ENCODE measurements around the gene GAB1. TPM values are rescaled to one million over a fixed set of nuclear protein-coding genes. Genes with fewer than 3 reads are reported as not detected.

The GAB1 gene
- total RNA-seq, 2 donors from 2014 or later, result 0.32 to 0.48 TPM

- H3K4me1 Mint-ChIP-seq, result peaks cover 17% of the 10 kb centered on the region
Observed at GRCh38 chr4:143359644-143360193, 23.0 kb downstream of the GAB1 start.

GRCh38 chr4:143360838-143361625 is 24.4 kb downstream of the GAB1 start:
- Mint-ChIP-seq H3K27ac (no peak overlapping the region), H3K9me3 (peaks cover 3% of the 10 kb centered on the region), H3K27me3 (no peaks in the 10 kb centered on the region), H3K36me3 (ENCODE audit: low read depth) (no peaks in the 10 kb centered on the region), H3K4me1 (peaks cover 17% of the 10 kb centered on the region), H3K4me3 (no peak overlapping the region)
- ATAC-seq (replicated peaks), result no peak

More at GRCh38 chr4:143359644-143360193, 23.0 kb downstream of the GAB1 start:
- peak overlapping the region; percentile 75 for H3K4me3 Mint-ChIP-seq
- H3K36me3 Mint-ChIP-seq (ENCODE audit: low read depth), result no peaks in the 10 kb centered on the region
- H3K27ac Mint-ChIP-seq, result peak overlapping the region; percentile 89
- H3K27me3 Mint-ChIP-seq, result no peaks in the 10 kb centered on the region
- ATAC-seq (replicated peaks), result peak; percentile 39
- H3K9me3 Mint-ChIP-seq, result peaks cover 3% of the 10 kb centered on the region

GRCh38 chr4:143362349-143363046 is 25.8 kb downstream of the GAB1 start:
- Mint-ChIP-seq H3K27me3 (no peaks in the 10 kb centered on the region), H3K27ac (no peak overlapping the region), H3K36me3 (ENCODE audit: low read depth) (no peaks in the 10 kb centered on the region), H3K4me3 (no peak overlapping the region), H3K9me3 (peaks cover 3% of the 10 kb centered on the region), H3K4me1 (peaks cover 17% of the 10 kb centered on the region)
- ATAC-seq (replicated peaks), result peak; percentile 18

- H3K4me3 Mint-ChIP-seq, result no peak overlapping the region
- no peak for ATAC-seq (replicated peaks)
- no peak overlapping the region for H3K27ac Mint-ChIP-seq
- H3K9me3 Mint-ChIP-seq, result peaks cover 3% of the 10 kb centered on the region
- no peaks in the 10 kb centered on the region for H3K27me3 Mint-ChIP-seq
- H3K36me3 Mint-ChIP-seq (ENCODE audit: low read depth), result no peaks in the 10 kb centered on the region
- H3K4me1 Mint-ChIP-seq, result peaks cover 17% of the 10 kb centered on the region
Observed at GRCh38 chr4:143363332-143363731, 26.7 kb downstream of the GAB1 start.

GRCh38 chr4:143364063-143364462 is 27.4 kb downstream of the GAB1 start:
- H3K4me1 Mint-ChIP-seq, result peaks cover 10% of the 10 kb centered on the region
- no peak for ATAC-seq (replicated peaks)
- no peak overlapping the region for H3K4me3 Mint-ChIP-seq
- no peaks in the 10 kb centered on the region for H3K27me3 Mint-ChIP-seq
- no peak overlapping the region for H3K27ac Mint-ChIP-seq
- peaks cover 3% of the 10 kb centered on the region for H3K9me3 Mint-ChIP-seq
- no peaks in the 10 kb centered on the region for H3K36me3 Mint-ChIP-seq (ENCODE audit: low read depth)

DNA sequence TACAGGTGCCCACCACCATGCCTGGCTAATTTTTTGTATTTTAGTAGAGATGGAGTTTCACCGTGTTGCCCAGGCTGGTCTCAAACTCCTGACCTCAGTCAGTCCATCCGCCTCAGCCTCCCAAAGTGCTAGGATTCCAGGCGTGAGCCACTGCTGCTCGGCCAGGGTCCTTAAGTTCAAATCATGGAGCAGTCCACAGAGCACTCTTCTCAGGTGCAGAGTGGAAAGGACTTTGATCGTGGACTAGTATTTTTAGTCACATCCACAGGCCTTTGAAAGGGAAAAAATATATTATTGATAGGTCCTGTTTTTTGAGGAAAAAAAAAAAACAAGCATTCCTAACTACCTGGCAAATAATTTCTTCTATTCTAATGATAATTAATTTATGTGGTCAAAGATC is 31.2 kb downstream of the GAB1 start:
- H3K27me3 Mint-ChIP-seq, result peaks cover 3% of the 10 kb centered on the region
- H3K4me1 Mint-ChIP-seq, result no peaks in the 10 kb centered on the region
- ATAC-seq (replicated peaks), result no peak

GRCh38 chr4:143369552-143369951 is 32.9 kb downstream of the GAB1 start:
- peaks cover 4% of the 10 kb centered on the region for H3K9me3 Mint-ChIP-seq
- no peak overlapping the region for H3K27ac Mint-ChIP-seq
- H3K27me3 Mint-ChIP-seq, result peaks cover 9% of the 10 kb centered on the region
- no peak overlapping the region for H3K4me3 Mint-ChIP-seq
- ATAC-seq (replicated peaks), result no peak
- H3K36me3 Mint-ChIP-seq (ENCODE audit: low read depth), result no peaks in the 10 kb centered on the region
- no peaks in the 10 kb centered on the region for H3K4me1 Mint-ChIP-seq

More for the DNA sequence above, 31.2 kb downstream of the GAB1 start:
- Mint-ChIP-seq H3K27ac (no peak overlapping the region), H3K9me3 (peaks cover 4% of the 10 kb centered on the region), H3K36me3 (ENCODE audit: low read depth) (no peaks in the 10 kb centered on the region), H3K4me3 (no peak overlapping the region)

DNA sequence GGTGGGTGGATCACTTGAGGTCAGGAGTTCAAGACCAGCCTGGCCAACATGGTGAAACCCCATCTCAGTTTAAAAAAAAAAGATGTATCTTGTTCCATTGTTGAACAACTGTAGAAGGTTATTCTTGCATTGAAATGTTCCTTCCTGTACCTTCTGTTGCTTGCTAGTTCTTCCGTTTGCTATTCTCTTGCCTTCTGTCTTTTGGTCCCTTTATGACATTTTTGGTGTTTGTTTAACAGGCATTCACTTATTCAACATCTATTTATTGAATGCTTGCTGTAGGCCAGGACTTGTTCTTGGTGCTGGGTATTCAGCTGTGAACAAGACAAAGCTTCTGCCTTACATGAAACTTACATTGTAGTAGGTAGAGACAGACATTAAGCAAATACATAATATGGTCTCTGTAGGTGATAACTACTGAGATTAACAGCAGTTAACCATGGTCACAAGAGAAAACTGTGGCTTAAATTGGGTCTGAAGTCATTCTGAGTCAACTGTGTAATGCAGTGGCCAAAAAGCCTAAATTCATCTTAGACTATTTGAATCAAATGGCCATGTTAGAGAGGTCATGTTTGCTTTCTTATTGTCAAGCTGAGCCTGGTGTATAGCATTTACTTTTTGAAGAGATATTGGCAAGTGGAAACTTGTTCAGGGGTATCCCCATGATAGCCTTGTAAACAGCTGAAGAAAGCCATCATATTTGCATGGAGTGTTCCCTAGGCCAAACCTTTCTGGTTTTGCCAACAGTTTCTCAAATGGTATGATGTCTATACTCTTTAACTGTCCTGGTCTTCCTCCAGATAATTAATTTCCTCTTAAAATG is 35.6 kb downstream of the GAB1 start:
- Mint-ChIP-seq H3K4me1 (no peaks in the 10 kb centered on the region), H3K9me3 (peaks cover 4% of the 10 kb centered on the region), H3K27me3 (peaks cover 11% of the 10 kb centered on the region)

GRCh38 chr4:143374255-143374654 is 37.6 kb downstream of the GAB1 start:
- Mint-ChIP-seq H3K27me3 (peaks cover 14% of the 10 kb centered on the region), H3K36me3 (ENCODE audit: low read depth) (no peaks in the 10 kb centered on the region), H3K27ac (no peak overlapping the region), H3K4me1 (no peaks in the 10 kb centered on the region), H3K9me3 (peaks cover 4% of the 10 kb centered on the region), H3K4me3 (no peak overlapping the region)
- ATAC-seq (replicated peaks), result no peak

More for the DNA sequence above, 35.6 kb downstream of the GAB1 start:
- Mint-ChIP-seq H3K4me3 (no peak overlapping the region), H3K36me3 (ENCODE audit: low read depth) (no peaks in the 10 kb centered on the region), H3K27ac (no peak overlapping the region)
- ATAC-seq (replicated peaks), result no peak

GRCh38 chr4:143374771-143375170 is 38.1 kb downstream of the GAB1 start:
- H3K4me1 Mint-ChIP-seq, result no peaks in the 10 kb centered on the region
- peaks cover 4% of the 10 kb centered on the region for H3K9me3 Mint-ChIP-seq
- H3K4me3 Mint-ChIP-seq, result no peak overlapping the region
- no peaks in the 10 kb centered on the region for H3K36me3 Mint-ChIP-seq (ENCODE audit: low read depth)
- H3K27ac Mint-ChIP-seq, result no peak overlapping the region
- no peak for ATAC-seq (replicated peaks)
- peaks cover 14% of the 10 kb centered on the region for H3K27me3 Mint-ChIP-seq

- peaks cover 4% of the 10 kb centered on the region for H3K9me3 Mint-ChIP-seq
- no peak overlapping the region for H3K4me3 Mint-ChIP-seq
- no peak overlapping the region for H3K27ac Mint-ChIP-seq
- peak; percentile 28 for ATAC-seq (replicated peaks)
- no peaks in the 10 kb centered on the region for H3K4me1 Mint-ChIP-seq
- H3K36me3 Mint-ChIP-seq (ENCODE audit: low read depth), result no peaks in the 10 kb centered on the region
- H3K27me3 Mint-ChIP-seq, result peaks cover 14% of the 10 kb centered on the region
Observed at GRCh38 chr4:143375326-143376073, 38.8 kb downstream of the GAB1 start.

- H3K27me3 Mint-ChIP-seq, result peaks cover 14% of the 10 kb centered on the region
- no peak overlapping the region for H3K4me3 Mint-ChIP-seq
- no peak for ATAC-seq (replicated peaks)
Observed at GRCh38 chr4:143377611-143378099, 41.0 kb downstream of the GAB1 start.

GRCh38 chr4:143380629-143381028 is 44.0 kb downstream of the GAB1 start:
- H3K9me3 Mint-ChIP-seq, result no peaks in the 10 kb centered on the region
- no peak overlapping the region for H3K27ac Mint-ChIP-seq
- ATAC-seq (replicated peaks), result no peak
- H3K4me3 Mint-ChIP-seq, result no peak overlapping the region
- peaks cover 9% of the 10 kb centered on the region for H3K27me3 Mint-ChIP-seq
- no peaks in the 10 kb centered on the region for H3K36me3 Mint-ChIP-seq (ENCODE audit: low read depth)
- no peaks in the 10 kb centered on the region for H3K4me1 Mint-ChIP-seq

More at GRCh38 chr4:143377611-143378099, 41.0 kb downstream of the GAB1 start:
- no peaks in the 10 kb centered on the region for H3K4me1 Mint-ChIP-seq
- H3K9me3 Mint-ChIP-seq, result no peaks in the 10 kb centered on the region
- no peak overlapping the region for H3K27ac Mint-ChIP-seq
- no peaks in the 10 kb centered on the region for H3K36me3 Mint-ChIP-seq (ENCODE audit: low read depth)

All from activated T-helper 17 cell treated with anti-CD3 and anti-CD28 coated beads, Interleukin-2, amount 50 U/mL, for 72 hours (primary cell).